ENCODE measurements around the gene CXorf38.
A peak's percentile ranks its signal among the peaks of the same experiment; 100 is the strongest.
"Not testable (repeated sequence)": the region's sequence is repeated elsewhere in the genome, so short reads cannot be mapped to it uniquely, and the experiment has no call there.

The CXorf38 gene

DNA sequence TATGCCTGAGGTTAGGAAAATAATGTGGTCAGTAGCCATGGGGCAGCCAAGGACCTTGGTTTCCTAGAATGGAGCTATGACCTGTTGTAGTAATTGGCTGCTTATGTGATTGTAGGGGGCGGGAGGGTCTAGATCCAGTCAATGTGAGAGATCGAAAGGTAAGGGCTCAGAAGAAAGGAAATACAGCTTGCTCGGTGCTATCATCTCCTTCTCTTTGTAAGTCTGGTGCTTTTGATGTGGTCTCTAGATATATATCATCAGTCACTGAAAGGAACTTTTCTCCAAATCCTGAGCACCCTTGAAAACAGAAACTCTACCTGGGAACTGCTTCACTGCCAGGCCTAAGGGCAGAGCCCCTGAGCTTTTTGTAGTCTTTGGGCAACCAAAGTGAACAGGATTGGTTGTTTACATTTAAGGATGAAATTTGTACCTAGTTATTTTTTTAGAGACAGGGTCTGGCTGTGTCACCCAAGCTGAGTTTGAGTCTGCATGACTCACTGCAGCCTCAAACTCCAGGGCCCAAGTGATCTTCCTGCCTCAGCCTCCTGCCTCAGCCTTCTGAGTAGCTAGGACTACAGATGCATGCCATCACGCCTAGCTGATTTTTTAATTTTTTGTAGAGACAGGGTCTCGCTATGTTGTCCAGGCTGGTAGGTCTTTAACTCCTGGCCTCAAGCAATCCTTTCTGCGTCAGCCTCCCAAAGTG is 57.6 kb downstream of the CXorf38 start:
- not testable (repeated sequence) for DNase-seq (ENCODE audit: low spot score in 2 of 2); H3K9me3 Mint-ChIP-seq; H3K4me3 Mint-ChIP-seq
- peak; percentile 95 for ATAC-seq
- H3K4me1 Mint-ChIP-seq, result peaks cover 19% of the 10 kb centered on the region
- H3K27ac Mint-ChIP-seq, result peak overlapping the region; percentile 67
- peaks cover 61% of the 10 kb centered on the region for H3K36me3 Mint-ChIP-seq

GRCh38 chrX:40587623-40588022 is 59.7 kb downstream of the CXorf38 start:
- peaks cover 27% of the 10 kb centered on the region for H3K4me1 Mint-ChIP-seq
- peaks cover 40% of the 10 kb centered on the region for H3K36me3 Mint-ChIP-seq
- ATAC-seq, result peak; percentile 68
- not testable (repeated sequence) for H3K9me3 Mint-ChIP-seq; H3K27ac Mint-ChIP-seq; DNase-seq (ENCODE audit: low spot score in 2 of 2); H3K4me3 Mint-ChIP-seq

DNA sequence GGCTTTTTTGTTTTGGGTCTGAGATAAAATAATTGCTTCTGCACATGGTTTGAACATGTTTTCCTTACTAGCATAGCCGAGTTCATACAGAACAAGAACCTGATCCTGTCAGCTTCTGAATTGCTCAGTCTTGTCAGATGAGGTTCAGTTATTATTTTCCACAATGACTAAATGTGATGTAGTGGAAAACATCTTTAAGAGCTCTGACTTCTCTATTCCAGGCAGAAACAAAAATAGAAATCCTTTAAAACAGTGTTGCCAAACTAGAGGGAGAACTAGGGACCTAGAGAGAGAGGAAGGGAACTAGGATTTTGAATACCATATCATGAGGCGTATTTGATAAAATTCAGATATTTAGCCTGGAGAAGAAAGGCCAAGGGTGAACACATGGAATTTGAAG is 64.5 kb downstream of the CXorf38 start:
- ATAC-seq, result no peak
- peak overlapping the region; percentile 91 for H3K4me3 Mint-ChIP-seq
- no peaks in the 10 kb centered on the region for H3K9me3 Mint-ChIP-seq
- H3K27ac Mint-ChIP-seq, result no peak overlapping the region
- no peaks in the 10 kb centered on the region for H3K36me3 Mint-ChIP-seq
- DNase-seq (ENCODE audit: low spot score in 2 of 2), result no peak
- H3K4me1 Mint-ChIP-seq, result peaks cover 34% of the 10 kb centered on the region

DNA sequence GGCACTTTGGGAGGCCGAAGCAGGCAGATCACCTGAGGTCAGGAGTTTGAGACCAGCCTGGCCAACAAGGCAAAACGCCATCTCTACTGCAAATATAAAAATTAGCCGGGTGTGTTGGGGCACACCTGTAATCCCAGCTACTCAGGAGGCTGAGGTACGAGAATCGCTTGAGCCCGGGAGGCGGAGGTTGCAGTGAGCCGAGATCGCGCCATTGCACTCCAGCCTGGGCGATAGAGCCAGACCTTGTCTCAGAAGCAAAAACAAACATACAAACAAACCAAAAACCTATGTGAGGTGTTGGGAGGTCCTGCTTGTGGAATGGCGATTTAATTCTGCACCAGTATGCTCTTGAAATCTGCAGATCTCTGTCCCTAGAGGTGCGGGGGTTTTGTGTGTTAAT is 65.2 kb downstream of the CXorf38 start:
- H3K36me3 Mint-ChIP-seq; H3K27ac Mint-ChIP-seq; H3K9me3 Mint-ChIP-seq; DNase-seq (ENCODE audit: low spot score in 2 of 2); ATAC-seq: not testable (repeated sequence)
- peaks cover 34% of the 10 kb centered on the region for H3K4me1 Mint-ChIP-seq
- peak overlapping the region; percentile 91 for H3K4me3 Mint-ChIP-seq

DNA sequence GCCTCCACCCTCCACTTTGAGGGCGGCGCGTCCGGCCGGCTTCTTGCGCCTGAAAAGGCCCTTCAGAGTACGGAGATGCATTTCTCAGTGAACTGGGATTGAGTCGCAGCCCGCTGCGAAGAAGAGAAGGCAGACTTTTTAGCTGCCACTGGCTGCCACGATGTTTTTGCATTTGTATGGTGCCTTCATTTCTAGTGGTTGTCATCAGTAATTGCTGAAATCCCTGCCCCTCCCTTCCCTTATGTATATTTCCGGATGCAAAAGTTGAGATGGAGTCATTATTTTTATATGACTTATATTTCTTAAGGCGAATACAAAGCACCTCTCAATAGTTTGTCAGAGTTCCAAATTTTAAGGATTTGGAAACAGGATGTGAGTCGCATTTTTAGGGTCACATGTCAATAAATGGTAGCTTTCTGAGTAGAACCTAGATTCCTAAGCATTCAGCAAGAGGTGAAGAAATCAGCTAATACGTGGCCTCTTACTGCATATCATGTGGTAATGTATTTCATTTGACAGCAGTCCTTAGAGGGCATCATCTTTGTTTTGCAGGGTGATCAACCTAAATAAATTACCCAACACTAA is 65.9 kb downstream of the CXorf38 start:
- no peak for DNase-seq (ENCODE audit: low spot score in 2 of 2)
- H3K9me3 Mint-ChIP-seq, result no peaks in the 10 kb centered on the region
- H3K27ac Mint-ChIP-seq, result peak overlapping the region; percentile 96
- no peaks in the 10 kb centered on the region for H3K36me3 Mint-ChIP-seq
- no peak for ATAC-seq
- H3K4me3 Mint-ChIP-seq, result peak overlapping the region; percentile 91
- peaks cover 32% of the 10 kb centered on the region for H3K4me1 Mint-ChIP-seq

DNA sequence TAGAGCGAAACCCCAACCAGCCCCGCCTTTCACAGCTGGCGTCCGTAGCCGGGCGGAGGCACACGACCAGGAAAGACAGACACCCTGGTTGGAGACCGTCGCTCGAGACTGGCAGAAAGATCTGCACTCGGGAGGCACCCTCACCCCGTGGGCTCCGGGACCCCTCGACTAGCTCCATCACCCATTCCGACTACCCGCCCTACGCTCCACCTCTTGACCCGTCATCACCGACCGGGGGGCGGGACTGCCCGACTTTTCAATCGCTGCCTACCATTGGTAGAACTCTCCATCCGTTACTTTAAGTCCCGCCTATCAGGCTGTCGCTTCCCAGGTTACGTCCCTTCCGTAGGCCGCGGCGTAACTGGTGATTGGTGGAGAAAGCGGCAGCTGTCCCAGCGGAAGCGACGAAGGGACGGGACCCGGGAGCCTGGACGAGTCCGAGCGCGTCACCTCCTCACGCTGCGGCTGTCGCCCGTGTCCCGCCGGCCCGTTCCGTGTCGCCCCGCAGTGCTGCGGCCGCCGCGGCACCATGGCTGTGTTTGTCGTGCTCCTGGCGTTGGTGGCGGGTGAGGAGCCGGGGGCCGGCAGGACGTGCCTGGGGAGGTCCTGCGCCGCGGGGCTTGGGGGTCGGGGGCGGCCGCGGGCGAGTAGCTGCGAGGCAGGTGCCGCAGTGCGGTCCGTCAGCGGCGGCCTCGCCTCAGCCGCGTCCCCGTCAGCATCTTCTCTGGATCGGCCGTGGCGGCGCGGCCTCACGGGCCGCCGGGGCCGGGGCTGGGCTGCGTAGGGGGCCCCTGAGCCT is 66.6 kb downstream of the CXorf38 start, which contains the start of gene ATP6AP2:
ATP6AP2 (plus strand) TSS at position 434 of the 799 bp plus-strand sequence; CDS start at position 530, 96 bp downstream.
- H3K4me3 Mint-ChIP-seq, result peak within 1 kb of the TSS; percentile 91
- H3K9me3 Mint-ChIP-seq, result no peaks in the 10 kb centered on the region
- peak; percentile 98 for ATAC-seq
- no peaks in the 10 kb centered on the region for H3K36me3 Mint-ChIP-seq
- H3K4me1 Mint-ChIP-seq, result peaks cover 27% of the 10 kb centered on the region
- peak; percentile 63 to 90 for DNase-seq (ENCODE audit: low spot score in 2 of 2)
- H3K27ac Mint-ChIP-seq, result peak within 1 kb of the TSS; percentile 96

GRCh38 chrX:40579900-40580536 is 67.3 kb downstream of the CXorf38 start:
- DNase-seq (ENCODE audit: low spot score in 2 of 2) (no peak), ATAC-seq (peak; percentile 64)
- no peaks in the 10 kb centered on the region for H3K36me3 Mint-ChIP-seq
- peaks cover 22% of the 10 kb centered on the region for H3K4me1 Mint-ChIP-seq
- no peaks in the 10 kb centered on the region for H3K9me3 Mint-ChIP-seq
- peak overlapping the region; percentile 91 for H3K4me3 Mint-ChIP-seq
- peak overlapping the region; percentile 96 for H3K27ac Mint-ChIP-seq

DNA sequence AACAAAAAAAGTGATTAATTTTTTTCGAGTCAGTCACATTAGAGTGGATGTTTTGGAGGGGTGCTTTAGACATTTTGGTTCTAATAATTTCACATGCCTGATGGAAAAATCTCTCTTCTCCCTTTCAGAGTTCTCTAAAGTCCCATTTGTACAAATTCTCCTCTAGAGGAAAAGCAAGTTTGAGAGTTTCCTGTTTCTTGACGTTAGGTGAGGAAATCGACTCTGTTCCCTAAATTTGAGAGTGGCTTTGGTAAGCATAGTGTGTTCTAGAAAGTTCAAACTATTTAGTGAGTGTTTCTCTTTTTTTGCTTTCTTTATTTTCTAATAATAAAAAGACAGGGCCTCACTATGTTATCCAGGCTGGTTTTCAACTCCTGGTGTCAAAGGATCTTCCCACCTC is 68.2 kb downstream of the CXorf38 start:
- no peak overlapping the region for H3K27ac Mint-ChIP-seq
- no peak for ATAC-seq
- no peak for DNase-seq (ENCODE audit: low spot score in 2 of 2)
- H3K9me3 Mint-ChIP-seq, result no peaks in the 10 kb centered on the region
- peaks cover 20% of the 10 kb centered on the region for H3K4me1 Mint-ChIP-seq
- no peaks in the 10 kb centered on the region for H3K36me3 Mint-ChIP-seq
- no peak overlapping the region for H3K4me3 Mint-ChIP-seq

DNA sequence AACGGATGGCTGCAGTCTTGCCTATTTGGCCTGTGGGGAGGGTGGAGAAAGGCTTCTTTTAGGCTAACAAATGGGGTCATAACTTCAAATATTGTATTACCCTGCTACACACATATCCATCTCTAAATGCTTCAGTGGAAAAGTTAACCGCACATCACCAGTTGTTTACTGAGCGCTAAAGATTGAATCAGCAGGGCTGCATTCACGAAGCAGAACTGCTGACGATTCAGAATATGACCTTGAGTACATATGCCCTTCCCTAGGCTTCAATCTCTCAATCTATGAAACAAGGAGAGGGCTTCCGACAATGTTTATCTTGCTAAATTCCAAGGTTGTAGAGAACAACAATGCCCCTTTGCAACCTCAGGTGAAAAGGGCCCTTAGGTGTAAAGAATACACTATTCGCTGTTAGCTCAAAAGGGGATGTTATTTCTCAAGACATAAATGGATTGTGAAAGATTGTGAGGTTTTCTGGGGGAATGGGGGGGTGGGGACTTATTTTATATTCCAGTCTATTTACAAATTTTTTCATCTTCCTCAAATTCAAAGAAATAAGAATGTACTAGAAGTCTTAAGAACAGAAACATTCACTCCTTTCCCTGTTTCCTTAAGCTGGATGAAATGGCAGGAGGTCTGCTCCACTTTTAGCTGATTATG is 69.2 kb downstream of the CXorf38 start:
- Mint-ChIP-seq H3K9me3 (no peaks in the 10 kb centered on the region), H3K4me1 (peaks cover 12% of the 10 kb centered on the region), H3K4me3 (no peak overlapping the region), H3K27ac (no peak overlapping the region), H3K36me3 (no peaks in the 10 kb centered on the region)
- DNase-seq (ENCODE audit: low spot score in 2 of 2) (no peak), ATAC-seq (no peak)

Data from stimulated activated effector memory CD8-positive, alpha-beta T cell treated with anti-CD3 and anti-CD28 coated beads, Interleukin-12 subunit alpha, Interleukin-12 subunit beta, amount 100 ng/mL, for 72 hours (primary cell).